Transverse colon (tissue), 4 donors: ENCODE measurements around the gene E2F2.

Experiments used
- CTCF ChIP-seq, 5 experiments: fragments of 200-600 bp in 3 of 5; fragments of 450-650 bp in 2 of 5; sonication (generic) in 3 of 5; IDR thresholded peaks; 1 replicate in 2 of 5; 2 replicates in 3 of 5; pipeline ENCODE4 v1.5.1; 2016 to 2017; ENCODE audit warnings: antibody characterized with exemption in 5 of 5, inconsistent platforms in 3 of 5, mild to moderate bottlenecking in 2 of 5, moderate library complexity in 1 of 5
- POLR2A ChIP-seq: fragments of 450-650 bp; IDR thresholded peaks from one replicate; pipeline ENCODE4 v1.6.1; 2016; ENCODE audit warnings: antibody characterized with exemption, mild to moderate bottlenecking, moderate library complexity
- POLR2AphosphoS5 ChIP-seq, 3 donors: sonication (generic); formaldehyde crosslinking; IDR thresholded peaks; one replicate each; pipeline ENCODE4 v1.6.1; 2016; ENCODE audit warnings: antibody characterized with exemption in 3 of 3

- TF ChIP-seq CTCF (IDR thresholded peaks at IDR 0.05) (no peak), POLR2A (no peak), POLR2AphosphoS5 (IDR thresholded peaks at IDR 0.05) (no peak)
Measured at GRCh38 chr1:23558872-23559135, 27.8 kb upstream of the E2F2 start.
